ENCODE measurements around the gene NECAB2.

Gene NECAB2

DNA sequence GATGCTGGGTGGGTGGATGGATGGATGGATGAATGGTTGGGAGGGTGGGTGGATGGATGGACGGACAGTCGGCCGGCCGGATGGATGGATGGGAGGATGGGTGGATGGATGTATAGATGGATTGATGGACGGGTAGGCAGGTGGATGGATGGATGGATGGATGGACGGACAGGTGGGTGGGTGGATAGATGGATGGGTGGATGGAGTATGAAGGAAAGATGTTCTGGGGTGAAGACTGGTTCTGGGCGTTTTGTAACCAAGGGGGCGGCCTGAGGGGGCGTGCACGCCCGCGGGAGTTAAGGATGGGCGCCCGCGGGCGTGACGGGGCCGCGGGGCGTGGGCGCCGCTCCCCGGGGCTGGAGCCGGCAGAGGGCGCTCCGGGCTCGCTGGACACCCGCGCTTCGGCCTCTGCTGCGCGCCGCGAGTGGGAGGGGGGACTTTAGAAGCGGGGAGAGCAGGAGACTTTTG is at the start of gene NECAB2:
Gene NECAB2 (plus strand): TSS at position 407 of the 468 bp plus-strand sequence. CDS start 405 bp downstream, outside the sequence.
- DNase-seq, result no peak

GRCh38 chr16:83920894-83921491 is 47.1 kb upstream of the NECAB2 start:
- DNase-seq, result no peak

GRCh38 chr16:83923581-83924365 is 44.3 kb upstream of the NECAB2 start:
- DNase-seq, result no peak

- DNase-seq, result no peak
Observed at GRCh38 chr16:83924686-83925085, 43.4 kb upstream of the NECAB2 start.

DNA sequence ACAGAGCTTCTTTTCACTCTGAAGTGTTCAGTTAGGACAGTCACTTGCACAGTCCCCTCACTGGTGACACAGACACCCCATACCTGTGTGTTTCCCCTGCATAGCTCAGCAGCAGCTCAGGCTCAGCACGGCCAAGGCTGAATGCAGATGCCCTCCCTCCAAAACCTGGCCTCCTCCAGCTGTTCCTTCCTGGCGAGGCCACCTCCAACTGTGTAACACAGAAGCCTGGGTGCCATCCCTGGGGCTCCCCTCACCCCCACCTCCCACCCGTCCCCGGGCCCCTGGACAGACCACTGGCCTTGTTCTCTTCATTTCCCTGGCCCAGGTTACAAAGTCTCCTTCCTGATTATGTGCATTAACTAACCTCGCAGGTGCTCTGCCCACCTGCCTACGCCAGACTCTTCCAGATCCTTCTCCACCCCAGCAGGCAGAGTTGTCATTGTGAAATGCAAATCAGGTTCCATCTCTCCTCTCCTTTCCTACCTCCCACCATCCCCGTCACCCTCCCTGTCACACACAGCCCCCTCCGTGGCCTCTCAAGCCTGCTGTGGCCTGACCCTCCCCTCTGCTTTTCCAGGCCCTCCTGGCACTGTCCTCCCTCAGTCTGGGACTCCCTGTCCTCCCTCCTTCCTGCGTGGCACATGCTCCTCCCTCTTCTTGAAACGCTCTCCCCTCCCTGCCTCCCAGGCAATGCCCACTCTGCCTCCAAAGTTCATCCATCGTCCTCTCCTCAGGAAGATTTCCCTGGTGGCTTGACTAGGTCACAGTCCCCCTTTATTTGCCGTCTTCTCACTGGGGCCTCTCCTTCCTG is 42.7 kb upstream of the NECAB2 start:
- DNase-seq, result no peak

- no peak for DNase-seq
Observed at GRCh38 chr16:83925957-83926725, 41.9 kb upstream of the NECAB2 start.

DNA sequence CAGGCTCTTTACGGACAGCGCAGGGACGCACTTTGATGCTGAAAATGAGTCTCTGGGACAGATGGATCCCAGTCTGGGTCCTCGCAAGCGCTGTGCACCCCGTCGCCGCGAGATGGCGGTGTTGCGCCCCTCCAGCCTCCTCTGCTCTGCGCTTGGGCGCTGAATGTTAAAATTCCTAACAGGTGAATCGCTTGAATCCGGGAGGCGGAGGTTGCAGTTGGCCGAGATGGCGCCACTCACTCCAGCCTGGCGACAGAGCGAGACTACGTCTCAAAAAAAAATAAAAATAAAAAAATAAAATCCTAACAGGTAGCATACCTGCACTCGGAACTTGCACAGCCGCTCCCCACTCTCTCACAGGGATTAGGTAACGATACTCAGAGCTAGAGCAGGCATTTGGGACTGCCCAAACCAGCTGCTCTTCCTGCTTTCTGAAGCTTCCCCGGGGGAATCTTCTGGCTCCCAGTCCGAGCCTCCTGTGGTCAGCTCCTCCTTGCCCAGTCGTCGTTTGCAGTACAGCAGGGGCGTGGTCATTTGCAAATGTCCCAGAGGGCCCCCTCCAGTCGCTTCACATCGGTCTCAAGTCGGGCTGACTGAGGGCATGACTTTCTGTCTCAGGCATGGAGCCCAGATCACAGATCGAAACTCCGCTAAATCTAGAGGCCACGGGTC is 41.2 kb upstream of the NECAB2 start:
- no peak for DNase-seq

DNA sequence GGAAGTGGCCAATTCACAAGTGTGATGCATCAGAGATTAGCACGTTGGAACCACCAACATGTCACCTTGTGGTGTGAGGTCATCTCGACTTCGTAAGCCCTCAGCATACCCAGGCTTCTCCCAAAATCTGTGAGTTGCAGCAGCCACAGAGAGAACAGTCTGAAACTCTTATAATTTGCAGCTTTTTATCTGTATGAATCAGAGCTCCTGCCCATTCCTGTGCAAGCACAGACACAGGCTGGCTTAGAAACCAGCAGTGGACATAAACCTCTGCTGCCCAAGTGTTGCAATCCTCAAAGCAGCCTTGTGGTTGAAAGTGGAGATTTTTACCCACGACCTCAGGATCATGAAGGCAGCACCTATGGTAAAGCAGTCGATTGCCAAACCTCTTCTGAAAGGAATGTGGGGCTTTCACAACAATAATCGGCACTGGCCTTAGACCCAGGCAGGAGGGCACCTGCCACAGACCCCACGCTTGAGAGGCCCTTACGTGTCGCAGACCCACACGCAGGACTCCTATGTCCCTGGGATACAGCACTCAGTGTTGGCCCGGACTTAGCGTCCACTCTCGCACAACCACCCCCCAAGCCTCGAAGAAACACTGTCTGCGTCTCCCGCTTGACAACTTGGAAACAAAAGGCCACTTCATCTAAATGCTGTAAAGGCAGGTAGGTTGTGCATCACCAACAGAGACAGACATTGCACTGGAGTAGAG is 39.5 kb upstream of the NECAB2 start:
- no peak for DNase-seq

- DNase-seq, result no peak
Observed at GRCh38 chr16:83929811-83930555, 38.1 kb upstream of the NECAB2 start.

- no peak for DNase-seq
Observed at GRCh38 chr16:83930730-83931500, 37.1 kb upstream of the NECAB2 start.

GRCh38 chr16:83931556-83931955 is 36.5 kb upstream of the NECAB2 start:
- DNase-seq, result no peak

DNA sequence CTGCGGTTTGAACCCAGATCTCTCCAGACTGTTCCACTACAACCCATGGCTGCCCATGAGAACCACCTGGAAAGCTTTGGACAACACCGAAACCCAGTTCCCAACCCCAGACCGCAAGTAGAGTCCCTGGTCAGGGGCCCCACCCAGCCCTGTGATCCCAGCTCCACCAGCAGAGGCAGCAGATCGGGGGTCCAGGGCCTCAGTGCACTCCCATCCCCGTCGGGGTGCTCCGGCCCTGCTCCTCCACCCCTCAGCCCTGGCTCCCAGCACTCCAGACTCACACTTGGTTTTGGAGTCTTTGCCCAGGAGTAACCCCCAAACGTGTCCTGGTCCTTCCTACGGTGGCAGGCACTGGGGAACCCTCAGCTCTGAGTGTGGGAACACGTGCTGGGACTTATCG is 35.7 kb upstream of the NECAB2 start:
- DNase-seq, result no peak

- DNase-seq, result no peak
Observed at GRCh38 chr16:83932955-83933673, 34.9 kb upstream of the NECAB2 start.

- DNase-seq, result no peak
Observed at GRCh38 chr16:83933885-83934683, 34.0 kb upstream of the NECAB2 start.

GRCh38 chr16:83934684-83934977 is 33.4 kb upstream of the NECAB2 start:
- no peak for DNase-seq

DNA sequence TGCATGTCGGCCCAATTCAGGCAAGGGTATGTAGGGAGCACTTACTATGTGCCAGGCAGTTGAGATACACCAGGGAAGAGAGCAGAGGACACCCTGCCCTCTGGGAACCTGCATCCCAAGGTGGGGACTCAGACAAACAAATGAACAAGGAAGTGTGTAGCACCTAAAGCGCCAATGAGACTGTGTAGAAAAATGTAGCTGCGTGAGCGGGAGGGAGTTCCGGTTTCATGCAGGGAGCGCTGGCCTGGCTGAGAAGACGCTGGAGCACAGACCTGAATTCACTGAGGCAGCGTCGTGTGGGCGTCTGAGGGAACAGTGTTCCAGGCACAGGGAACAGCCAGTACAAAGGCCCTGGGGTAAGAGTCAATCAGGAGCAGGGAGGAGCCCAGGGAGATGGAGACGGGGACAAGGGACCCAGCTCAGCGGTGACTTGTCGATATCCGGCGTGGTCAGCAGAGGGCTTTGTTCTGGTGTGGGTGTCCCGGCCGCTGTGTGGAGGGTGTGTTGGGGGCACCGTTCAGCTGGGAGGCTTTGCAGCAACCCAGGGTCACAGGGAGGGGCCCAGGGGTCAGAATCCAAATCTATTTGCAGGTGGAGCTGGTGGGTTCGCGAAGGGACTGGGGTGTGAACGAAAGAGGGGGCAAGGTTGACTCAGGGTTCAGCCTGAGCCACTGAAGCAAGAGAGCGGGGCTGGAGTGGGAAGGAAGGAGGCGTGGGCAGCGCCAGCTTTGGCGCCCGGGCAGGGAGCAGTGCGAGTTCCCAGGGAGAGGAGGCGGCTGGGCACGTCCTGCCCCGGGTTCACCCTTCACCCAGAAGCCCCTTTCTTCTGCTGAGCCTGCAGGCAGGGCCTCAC is 32.8 kb upstream of the NECAB2 start:
- DNase-seq, result no peak

DNA sequence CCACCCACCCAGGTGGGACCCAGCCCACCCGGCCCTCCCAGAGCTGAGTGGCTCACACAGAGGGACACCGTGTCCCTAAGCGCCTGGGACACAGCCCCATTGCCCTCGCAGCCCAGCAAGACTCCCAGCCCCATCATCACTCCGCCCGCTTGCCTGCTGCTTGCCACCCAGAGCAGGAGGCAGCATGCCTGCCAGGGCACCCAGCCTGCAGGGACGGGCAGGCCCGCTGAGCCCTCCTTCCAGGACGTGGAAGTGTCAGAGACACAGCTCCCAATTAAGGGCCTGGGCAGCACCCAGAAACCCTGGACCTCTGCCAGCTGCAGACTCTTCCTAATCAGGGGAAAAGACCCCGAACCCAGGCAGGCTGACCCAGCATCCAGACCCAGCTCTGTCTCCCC is 32.2 kb upstream of the NECAB2 start:
- no peak for DNase-seq
